IMR-90 (cell line): ENCODE measurements around the gene TACC3. TPM values are rescaled to one million over a fixed set of nuclear protein-coding genes. Genes with fewer than 3 reads are reported as not detected.

Experiments used
- ATAC-seq: fragments of 200-7000 bp; cut with Tn5 transposase; 2 replicates; pipeline ENCODE4 v1.9.1; 2020; ENCODE audit warnings: low read depth, mild to moderate bottlenecking, moderate library complexity
- BruUV-seq: library from RNA; stranded (reverse); fragments of 400-500 nt; replicated peaks from 2 replicates; lab custom pipeline; 2021; lab: Mats Ljungman, UMichigan
- CTCF ChIA-PET: fragments of 300-600 bp; formaldehyde crosslinking; extraction: SDS; loops from one replicate; lab custom pipeline; 2021; ENCODE audit warnings: antibody characterized with exemption; lab: Yijun Ruan, JAX
- POLR2A ChIA-PET: fragments of 300-600 bp; sonication (Branson Sonifier 250); formaldehyde crosslinking; loops from one replicate; lab custom pipeline; 2022; ENCODE audit warnings: antibody characterized with exemption; ENCODE audit not compliant: unreplicated experiment; lab: Charles Lee
- DNase-seq: peaks from one replicate; pipeline ENCODE4 v3.0.0; 2013
- H2AFZ ChIP-seq: replicated peaks from 2 replicates; pipeline ENCODE3; 2013; ENCODE audit warnings: low read length, mild to moderate bottlenecking; ENCODE audit not compliant: poor library complexity
- H2AK5ac ChIP-seq: 2 replicates; pipeline ENCODE4 v1.6.1; 2013; ENCODE audit warnings: low read depth, low read length, inconsistent platforms
- H2AK9ac ChIP-seq: replicated peaks from 2 replicates; pipeline ENCODE3; 2013; ENCODE audit warnings: mild to moderate bottlenecking, low read depth, low read length, moderate library complexity; ENCODE audit not compliant: poor library complexity
- H2BK120ac ChIP-seq: 2 replicates; pipeline ENCODE4 v1.6.1; 2013; ENCODE audit warnings: low read depth, low read length, inconsistent platforms
- H2BK15ac ChIP-seq: 3 replicates; pipeline ENCODE4 v1.6.1; 2013; ENCODE audit warnings: low read depth, low read length, inconsistent platforms
- H2BK20ac ChIP-seq: 2 replicates; pipeline ENCODE4 v1.6.1; 2013; ENCODE audit warnings: low read depth, mild to moderate bottlenecking, inconsistent platforms, low read length, moderate library complexity
- H2BK5ac ChIP-seq: 2 replicates; pipeline ENCODE4 v1.6.1; 2013; ENCODE audit warnings: mild to moderate bottlenecking, low read depth, low read length, inconsistent platforms; ENCODE audit not compliant: poor library complexity, severe bottlenecking
- H3K14ac ChIP-seq: replicated peaks from 2 replicates; pipeline ENCODE4 v1.6.1; 2013; ENCODE audit warnings: low read depth, low read length, inconsistent platforms
- H3K18ac ChIP-seq: 2 replicates; pipeline ENCODE4 v1.6.1; 2013; ENCODE audit warnings: low read depth, low read length, control low read depth
- H3K23ac ChIP-seq: 2 replicates; pipeline ENCODE4 v1.6.1; 2013; ENCODE audit warnings: low read depth, low read length, inconsistent platforms
- H3K27ac ChIP-seq: 2 replicates; pipeline ENCODE4 v1.5.1; 2013; ENCODE audit warnings: mild to moderate bottlenecking, control low read depth, low read length; ENCODE audit not compliant: insufficient read depth
- H3K27me3 ChIP-seq: 2 replicates; pipeline ENCODE4 v1.6.1; 2013; ENCODE audit warnings: low read length; ENCODE audit not compliant: control insufficient read depth, insufficient read depth
- H3K36me3 ChIP-seq: 2 replicates; pipeline ENCODE4 v1.6.1; 2013; ENCODE audit warnings: low read length, mixed read lengths; ENCODE audit not compliant: control insufficient read depth, insufficient read depth
- H3K4ac ChIP-seq: 2 replicates; pipeline ENCODE4 v1.6.1; 2013; ENCODE audit warnings: low read depth, low read length, inconsistent platforms
- H3K4me1 ChIP-seq: 2 replicates; pipeline ENCODE4 v1.6.1; 2013; ENCODE audit warnings: low read length, mixed read lengths; ENCODE audit not compliant: control insufficient read depth, insufficient read depth
- H3K4me2 ChIP-seq: 2 replicates; pipeline ENCODE4 v1.6.1; 2013; ENCODE audit warnings: low read depth, mild to moderate bottlenecking, control low read depth, low read length, moderate library complexity
- H3K4me3 ChIP-seq: 2 replicates; pipeline ENCODE4 v1.5.1; 2013; ENCODE audit warnings: low read depth, mild to moderate bottlenecking, control low read depth, low read length, moderate library complexity; ENCODE audit not compliant: insufficient read depth
- H3K56ac ChIP-seq: 2 replicates; pipeline ENCODE4 v1.6.1; 2013; ENCODE audit warnings: low read length, inconsistent platforms; ENCODE audit not compliant: insufficient read depth; ENCODE audit errors: extremely low read depth
- H3K79me1 ChIP-seq, 2 experiments: 2 replicates each; pipeline ENCODE4 v1.6.1; 2013; ENCODE audit warnings: low read length in 2 of 2, inconsistent platforms in 1 of 2, low read depth in 1 of 2
- H3K9ac ChIP-seq: 2 replicates; pipeline ENCODE4 v1.6.1; 2013; ENCODE audit warnings: low read depth, low read length, control low read depth
- H3K9me1 ChIP-seq: 2 replicates; pipeline ENCODE4 v1.6.1; 2013; ENCODE audit warnings: low read length, inconsistent platforms; ENCODE audit not compliant: insufficient read depth
- H3K9me3 ChIP-seq: 2 replicates; pipeline ENCODE4 v1.6.1; 2013; ENCODE audit warnings: low read length; ENCODE audit not compliant: control insufficient read depth, insufficient read depth
- H4K20me1 ChIP-seq: 2 replicates; pipeline ENCODE4 v1.6.1; 2013; ENCODE audit warnings: low read length, inconsistent platforms; ENCODE audit not compliant: insufficient read depth
- H4K5ac ChIP-seq: 2 replicates; pipeline ENCODE4 v1.6.1; 2013; ENCODE audit warnings: mild to moderate bottlenecking, low read depth, low read length, control low read depth
- H4K8ac ChIP-seq, 2 experiments: 2 replicates each; pipeline ENCODE4 v1.6.1; 2013; ENCODE audit warnings: low read depth in 2 of 2, low read length in 2 of 2, control low read depth in 1 of 2, inconsistent platforms in 1 of 2
- H4K91ac ChIP-seq: 2 replicates; pipeline ENCODE4 v1.6.1; 2013; ENCODE audit warnings: low read depth, low read length, inconsistent platforms; ENCODE audit not compliant: insufficient read depth
- CTCF ChIP-seq: conservative IDR thresholded peaks from 2 replicates; pipeline ENCODE4 v1.5.1; 2012; ENCODE audit warnings: mild to moderate bottlenecking, low read depth, low read length, improper control_type of control experiment
- MAZ ChIP-seq: IDR thresholded peaks from 2 replicates; pipeline ENCODE4 v1.6.1; 2012; ENCODE audit warnings: low read depth, mild to moderate bottlenecking, low read length, improper control_type of control experiment, moderate library complexity, borderline replicate concordance
- MXI1 ChIP-seq: IDR thresholded peaks from 2 replicates; pipeline ENCODE4 v1.6.1; 2012; ENCODE audit warnings: low read depth, mild to moderate bottlenecking, low read length, moderate library complexity, borderline replicate concordance
- NFE2L2 ChIP-seq: fragments of 150-350 bp; IDR thresholded peaks from 2 replicates; pipeline ENCODE4 v1.6.1; 2016; ENCODE audit warnings: low read depth, mild to moderate bottlenecking, low read length
- RCOR1 ChIP-seq: IDR thresholded peaks from 2 replicates; pipeline ENCODE4 v1.6.1; 2012; ENCODE audit warnings: mild to moderate bottlenecking, low read length, improper control_type of control experiment; ENCODE audit not compliant: insufficient replicate concordance
- WGBS, 2 experiments: methylation state at CpG; one replicate each; pipeline versions ENCODE4 v1.1.5 to v1.1.7; 2013; ENCODE audit warnings: missing lambda C conversion rate in 2 of 2; ENCODE audit not compliant: insufficient read length in 1 of 2; ENCODE audit errors: extremely low coverage in 2 of 2; 5-methylcytosine and 5-hydroxymethylcytosine counted together
- dilution Hi-C: fragments of 300-500 bp; cut with HindIII; formaldehyde crosslinking; loops from one replicate; pipeline ENCODE4 v1.14.3; 2018; ENCODE audit warnings: low sequenced_read_pairs; ENCODE audit not compliant: unreplicated experiment
- in situ Hi-C: fragments of 300-500 bp; cut with MboI; formaldehyde crosslinking; loops from 3 replicates; pipeline ENCODE4 v1.14.3; 2019; ENCODE audit warnings: low sequenced_read_pairs, inconsistent platforms, mixed read lengths
- intact Hi-C: fragments of 100-400 bp; cut with micrococcal nuclease; formaldehyde crosslinking; loops from 2 replicates; pipeline ENCODE4 v1.10.0; 2022
- polyA plus RNA-seq, 3 experiments: library from polyadenylated mRNA; depleted of rRNA; stranded (reverse); fragments of >200 nt; gene quantifications; 2 replicates each; pipeline ENCODE4 v1.2.3, GENCODE V29; 2012; ENCODE audit warnings: low replicate concordance in 1 of 3
- total RNA-seq: library from RNA; depleted of rRNA; stranded (reverse); fragments of >200 nt; gene quantifications from 2 replicates; pipeline ENCODE4 v1.2.3, GENCODE V29; 2012

The TACC3 gene
- total and polyA plus RNA-seq, 2 of the 4 experiments (the other 2 are of a cell fraction): 15.1 to 49.7 TPM

- no peak overlapping the region for H2BK20ac ChIP-seq
- no peak overlapping the region for H2BK15ac ChIP-seq
- H3K9me1 ChIP-seq: no peaks in the 10 kb centered on the region
- BruUV-seq: no TSS peak
- no peak overlapping the region for H2AFZ ChIP-seq
- no peak overlapping the region for H2AK9ac ChIP-seq
- H4K8ac ChIP-seq: no peak overlapping the region
- H3K9ac ChIP-seq: no peak overlapping the region
- H2BK120ac ChIP-seq: no peak overlapping the region
- TF ChIP-seq CTCF (no peak), RCOR1 (no peak), NFE2L2 (no peak), MAZ (no peak), MXI1 (no peak)
- POLR2A ChIA-PET: no interaction called here
- H3K18ac ChIP-seq: no peak overlapping the region
- no peak overlapping the region for H3K4me3 ChIP-seq
- H3K79me1 ChIP-seq: peaks cover 6 to 18% of the 10 kb centered on the region in 2 experiments; a peak in 3 of 4 replicates
- no peak overlapping the region for H3K4ac ChIP-seq
- ATAC-seq (no peak), DNase-seq (no peak)
- no peaks in the 10 kb centered on the region for H3K4me1 ChIP-seq
- H3K36me3 ChIP-seq: peaks cover 51% of the 10 kb centered on the region
- no peaks in the 10 kb centered on the region for H3K27me3 ChIP-seq
- H4K5ac ChIP-seq: no peak overlapping the region
- no peak overlapping the region for H3K27ac ChIP-seq
- dilution Hi-C loops (no loop called here), in situ Hi-C loops (no loop called here), intact Hi-C loops (no loop called here)
- no peak overlapping the region for H2BK5ac ChIP-seq
- H3K56ac ChIP-seq: no peak overlapping the region
- no peak overlapping the region for H3K23ac ChIP-seq
- WGBS, 2 experiments: 95% methylated on average over 4 of the region's 9 CpGs; no CpG with 5 or more reads in 1 of the 2 experiments
- no peak overlapping the region for H3K4me2 ChIP-seq
- no peak overlapping the region for H2AK5ac ChIP-seq
- H3K9me3 ChIP-seq: peaks cover 11% of the 10 kb centered on the region
- no peaks in the 10 kb centered on the region; the same call in 1 of the 2 replicates for H4K20me1 ChIP-seq
- H3K14ac ChIP-seq: no peak overlapping the region
- H4K91ac ChIP-seq: no peak overlapping the region
- CTCF ChIA-PET: no interaction called here
These were observed 18.0 kb downstream of the TACC3 start for GRCh38 chr4:1739358-1739757.
